ENCODE results near the gene FAM229A. TPM values are rescaled to one million over a fixed set of nuclear protein-coding genes. Genes with fewer than 3 reads are reported as not detected.

Gene FAM229A
- total RNA-seq, 5 donors from 2014 or later (not counting 1 experiment from before 2014, with no cell fraction given) = 27.0 to 43.0 (median 32.0) TPM

DNA sequence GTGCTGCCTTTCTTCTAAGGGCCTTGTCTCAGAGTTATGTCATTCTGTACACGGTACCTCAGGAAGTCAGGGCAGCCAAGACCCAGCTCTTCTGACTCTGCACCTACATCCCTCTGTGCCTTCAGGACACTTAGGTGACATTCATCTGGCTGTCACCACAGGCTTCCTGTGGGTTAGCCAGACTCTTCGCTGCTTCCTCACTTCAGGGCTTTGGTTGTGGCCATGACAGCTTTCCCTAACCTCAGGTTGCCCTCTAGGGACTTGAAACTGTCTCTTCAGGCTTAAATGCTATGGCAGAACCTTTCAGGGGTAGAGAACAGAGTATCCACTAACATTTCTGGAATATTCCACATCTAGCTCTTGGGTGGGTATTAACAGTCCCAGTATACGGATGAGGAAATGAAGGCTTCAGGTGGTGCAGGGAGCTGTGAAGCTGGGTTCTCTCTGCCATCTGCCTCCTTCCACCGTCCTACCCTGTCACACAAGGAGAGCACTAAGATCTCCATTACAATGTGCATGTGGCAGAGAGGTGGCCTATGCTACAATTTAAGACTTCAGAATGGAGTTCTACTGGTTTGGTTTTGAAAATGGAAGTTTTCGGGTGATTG, 10.0 kb upstream of the FAM229A start:
- Histone ChIP-seq H3K27ac (ENCODE audit: low read length) (no peak overlapping the region), H3K36me3 (ENCODE audit: control insufficient read depth in 2 of 2, extremely low read depth in 1 of 2, insufficient read depth in 1 of 2, low read length in 1 of 2) (peaks cover 7 to 60% of the 10 kb centered on the region in 2 donors), H3K27me3 (replicated peaks in 1 of 2; ENCODE audit: control insufficient read depth in 2 of 2, extremely low read depth in 1 of 2, insufficient read depth in 2 of 2, low read length in 1 of 2) (no peaks in the 10 kb centered on the region), H3K9me3 (no peaks in the 10 kb centered on the region), H3K4me1 (ENCODE audit: control insufficient read depth in 1 of 2, extremely low read depth in 1 of 2, insufficient read depth in 2 of 2, low read length in 2 of 2) (peaks cover 10 to 16% of the 10 kb centered on the region in 2 experiments), H3K4me3 (ENCODE audit: control insufficient read depth in 1 of 2, extremely low read depth in 1 of 2, low read length in 1 of 2) (no peak overlapping the region)
- H3K27me3 Mint-ChIP-seq = no peaks in the 10 kb centered on the region
- H3K36me3 Mint-ChIP-seq = peaks cover 30% of the 10 kb centered on the region
- H3K4me1 Mint-ChIP-seq = peaks cover 19 to 27% (median 21%) of the 10 kb centered on the region in 3 donors
- peak overlapping the region in 1 of 3 donors; percentile 2 for H3K4me3 Mint-ChIP-seq
- CTCF ChIA-PET = interaction anchor here (0.5 to 1.5 kb wide), 7 partner anchors 22 to 157 kb away, joined by 3 to 9 read pairs (median 3); partner anchors contain the start of genes BSDC1 (in 1 of the 2) and MARCKSL1 (in 1 of the 2)
- POLR2A ChIA-PET = interaction anchor here in 1 of 2 donors (0.6 to 1.3 kb wide), 3 partner anchors 22 to 37 kb away, joined by 3 to 7 read pairs (median 5); partner anchors contain the start of genes BSDC1 and MARCKSL1
- ATAC-seq (replicated peaks in 1 of 4) (peak; percentile 85 to 95 (median 92)), DNase-seq (peak; percentile 26 to 82 (median 50))
- no peaks in the 10 kb centered on the region for H3K9me3 Mint-ChIP-seq
- H3K27ac Mint-ChIP-seq = peak overlapping the region; percentile 60 to 68
- 0% methylated on average over 2 of the region's 5 CpGs for WGBS (ENCODE audit: insufficient coverage)

DNA sequence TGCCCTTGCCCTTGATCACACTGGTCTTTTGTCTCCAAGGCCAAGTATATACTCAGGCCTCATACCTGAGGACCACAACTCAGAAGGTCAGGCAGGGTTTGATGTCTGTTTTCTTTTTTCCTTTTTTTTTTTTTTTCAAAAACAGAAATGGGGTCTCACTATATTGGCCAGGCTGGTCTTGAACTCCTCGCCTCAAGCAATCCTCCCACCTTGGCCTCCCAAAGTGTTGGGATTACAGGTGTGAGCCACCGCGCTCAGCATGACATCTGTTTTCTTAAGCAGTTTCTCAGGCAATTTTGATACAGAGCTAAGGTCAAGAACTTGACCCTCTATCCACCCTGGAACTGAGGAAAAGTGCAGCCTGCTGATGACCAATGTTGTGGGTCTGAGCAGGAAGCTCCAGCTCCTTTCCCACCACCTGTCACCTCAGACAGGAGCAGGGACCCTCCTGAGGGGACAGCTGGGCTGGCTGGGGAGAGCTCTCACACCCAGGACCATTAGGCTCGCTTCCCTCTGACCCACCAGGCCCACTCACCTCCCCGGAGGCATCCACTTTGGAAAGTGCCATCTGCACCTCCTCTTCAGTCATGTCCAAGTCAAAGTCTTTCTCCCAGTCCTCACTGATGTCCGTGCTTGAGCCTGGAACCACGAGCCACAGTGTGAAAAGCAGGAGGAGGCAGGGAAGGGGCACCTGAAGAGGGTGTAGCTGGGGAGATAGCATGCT, 5.8 kb upstream of the FAM229A start:
- no peaks in the 10 kb centered on the region for H3K27me3 ChIP-seq (replicated peaks in 1 of 2; ENCODE audit: control insufficient read depth in 2 of 2, extremely low read depth in 1 of 2, insufficient read depth in 2 of 2, low read length in 1 of 2)
- peaks cover 10 to 16% of the 10 kb centered on the region in 2 experiments for H3K4me1 ChIP-seq (ENCODE audit: control insufficient read depth in 1 of 2, extremely low read depth in 1 of 2, insufficient read depth in 2 of 2, low read length in 2 of 2)
- H3K4me3 Mint-ChIP-seq = no peak overlapping the region
- no peak overlapping the region for H3K4me3 ChIP-seq (ENCODE audit: control insufficient read depth in 1 of 2, extremely low read depth in 1 of 2, low read length in 1 of 2)
- CTCF ChIA-PET = no interaction called here
- no peaks in the 10 kb centered on the region for H3K9me3 ChIP-seq
- H3K9me3 Mint-ChIP-seq = no peaks in the 10 kb centered on the region
- WGBS (ENCODE audit: insufficient coverage) = 83% methylated on average over 2 of the region's 7 CpGs
- peaks cover 12 to 57% of the 10 kb centered on the region in 2 donors for H3K36me3 ChIP-seq (ENCODE audit: control insufficient read depth in 2 of 2, extremely low read depth in 1 of 2, insufficient read depth in 1 of 2, low read length in 1 of 2)
- no peak for ATAC-seq (replicated peaks in 1 of 4)
- H3K36me3 Mint-ChIP-seq = peaks cover 31% of the 10 kb centered on the region
- no peak overlapping the region for H3K27ac Mint-ChIP-seq
- H3K27me3 Mint-ChIP-seq = no peaks in the 10 kb centered on the region
- no peak for DNase-seq
- H3K4me1 Mint-ChIP-seq = peaks cover 16 to 17% (median 17%) of the 10 kb centered on the region in 3 donors
- POLR2A ChIA-PET = interaction anchor here in 1 of 2 donors (0.5 to 0.8 kb wide), 3 partner anchors 20 to 223 kb away, joined by 3 to 9 read pairs (median 4); partner anchors contain the start of gene BSDC1
- H3K27ac ChIP-seq (ENCODE audit: low read length) = no peak overlapping the region

DNA sequence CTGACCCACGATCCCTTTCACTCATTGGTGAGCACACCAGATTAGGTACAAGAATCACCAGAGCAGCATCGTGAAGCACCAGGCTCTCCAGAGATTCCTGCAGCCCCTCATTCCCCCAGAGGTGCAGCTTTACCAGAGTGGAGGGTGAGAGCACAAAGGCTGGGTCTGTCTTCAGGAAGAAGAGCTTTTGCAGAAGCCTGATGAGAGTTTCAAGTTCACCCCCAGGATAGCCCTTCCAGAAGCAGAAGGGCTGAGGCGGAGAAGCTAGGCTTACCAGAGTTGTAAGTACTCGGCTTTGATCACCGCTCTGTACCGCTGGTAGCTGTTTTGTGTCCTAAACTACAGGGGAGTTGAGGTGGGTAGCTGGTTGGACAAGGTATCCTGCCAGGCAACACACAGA, 3.2 kb upstream of the FAM229A start:
- H3K4me3 Mint-ChIP-seq = no peak overlapping the region
- peaks cover 11 to 14% (median 13%) of the 10 kb centered on the region in 3 donors for H3K4me1 Mint-ChIP-seq
- H3K4me3 ChIP-seq (ENCODE audit: control insufficient read depth in 1 of 2, extremely low read depth in 1 of 2, low read length in 1 of 2) = no peak overlapping the region
- POLR2A ChIA-PET = interaction anchor here in 1 of 2 donors (1.1 kb wide), 1 partner anchor 29 kb away, joined by 5 read pairs; the partner anchor contains the start of gene MARCKSL1
- no peak for DNase-seq
- H3K4me1 ChIP-seq (ENCODE audit: control insufficient read depth in 1 of 2, extremely low read depth in 1 of 2, insufficient read depth in 2 of 2, low read length in 2 of 2) = peaks cover 3 to 17% of the 10 kb centered on the region in 2 experiments
- no peaks in the 10 kb centered on the region for H3K9me3 ChIP-seq
- H3K36me3 Mint-ChIP-seq = peaks cover 28% of the 10 kb centered on the region
- H3K36me3 ChIP-seq (ENCODE audit: control insufficient read depth in 2 of 2, extremely low read depth in 1 of 2, insufficient read depth in 1 of 2, low read length in 1 of 2) = peaks cover 8 to 54% of the 10 kb centered on the region in 2 donors
- H3K27me3 ChIP-seq (replicated peaks in 1 of 2; ENCODE audit: control insufficient read depth in 2 of 2, extremely low read depth in 1 of 2, insufficient read depth in 2 of 2, low read length in 1 of 2) = peaks cover 0 to 7% of the 10 kb centered on the region in 2 experiments
- peaks cover 0 to 6% of the 10 kb centered on the region in 2 donors for H3K27me3 Mint-ChIP-seq
- no peak for ATAC-seq (replicated peaks in 1 of 4)
- H3K27ac ChIP-seq (ENCODE audit: low read length) = no peak overlapping the region
- H3K27ac Mint-ChIP-seq = peak overlapping the region in 1 of 2 donors; percentile 43
- 83% methylated on average over 5 of the region's 6 CpGs for WGBS (ENCODE audit: insufficient coverage)
- CTCF ChIA-PET = interaction anchor here in 1 of 2 donors (0.6 to 0.8 kb wide), 2 partner anchors 126 to 193 kb away, joined by 3 to 4 read pairs; no protein-coding TSS in a partner anchor
- H3K9me3 Mint-ChIP-seq = no peaks in the 10 kb centered on the region

DNA sequence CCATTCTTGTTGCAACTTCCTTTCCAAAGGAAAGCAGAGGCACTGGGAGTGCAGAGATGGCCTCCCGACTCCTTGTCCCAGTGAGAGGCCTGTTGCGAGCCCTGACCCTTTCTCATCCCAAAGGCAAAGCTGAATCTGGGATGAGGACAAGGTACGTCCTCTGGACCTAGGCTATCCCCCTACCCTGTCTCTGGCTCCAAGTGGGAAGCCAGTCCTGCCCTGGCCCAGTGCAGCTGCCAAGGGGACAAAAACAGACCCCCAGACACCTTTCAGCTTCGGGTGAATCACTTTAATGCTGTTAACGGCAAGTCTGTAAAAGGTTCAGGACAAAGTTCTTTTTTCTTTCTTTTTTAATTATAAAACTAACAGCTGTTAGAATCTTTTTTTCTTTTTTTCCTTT, 2.6 kb upstream of the FAM229A start:
- DNase-seq (no peak), ATAC-seq (replicated peaks in 1 of 4) (no peak)
- no peaks in the 10 kb centered on the region for H3K9me3 Mint-ChIP-seq
- Histone ChIP-seq H3K27ac (ENCODE audit: low read length) (no peak overlapping the region), H3K4me1 (ENCODE audit: control insufficient read depth in 1 of 2, extremely low read depth in 1 of 2, insufficient read depth in 2 of 2, low read length in 2 of 2) (peaks cover 4 to 22% of the 10 kb centered on the region in 2 experiments), H3K36me3 (ENCODE audit: control insufficient read depth in 2 of 2, extremely low read depth in 1 of 2, insufficient read depth in 1 of 2, low read length in 1 of 2) (peaks cover 8 to 54% of the 10 kb centered on the region in 2 donors), H3K4me3 (ENCODE audit: control insufficient read depth in 1 of 2, extremely low read depth in 1 of 2, low read length in 1 of 2) (no peak overlapping the region), H3K27me3 (replicated peaks in 1 of 2; ENCODE audit: control insufficient read depth in 2 of 2, extremely low read depth in 1 of 2, insufficient read depth in 2 of 2, low read length in 1 of 2) (peaks cover 0 to 8% of the 10 kb centered on the region in 2 experiments), H3K9me3 (no peaks in the 10 kb centered on the region)
- 96% methylated on average over 3 of the region's 5 CpGs for WGBS (ENCODE audit: insufficient coverage)
- H3K27ac Mint-ChIP-seq = no peak overlapping the region
- H3K4me3 Mint-ChIP-seq = no peak overlapping the region
- peaks cover 0 to 6% of the 10 kb centered on the region in 2 donors for H3K27me3 Mint-ChIP-seq
- POLR2A ChIA-PET = interaction anchor here in 1 of 2 donors (0.6 kb wide), 1 partner anchor 64 kb away, joined by 3 read pairs; no protein-coding TSS in a partner anchor
- H3K36me3 Mint-ChIP-seq = peaks cover 28% of the 10 kb centered on the region
- H3K4me1 Mint-ChIP-seq = peaks cover 13 to 20% (median 17%) of the 10 kb centered on the region in 3 donors
- CTCF ChIA-PET = no interaction called here

DNA sequence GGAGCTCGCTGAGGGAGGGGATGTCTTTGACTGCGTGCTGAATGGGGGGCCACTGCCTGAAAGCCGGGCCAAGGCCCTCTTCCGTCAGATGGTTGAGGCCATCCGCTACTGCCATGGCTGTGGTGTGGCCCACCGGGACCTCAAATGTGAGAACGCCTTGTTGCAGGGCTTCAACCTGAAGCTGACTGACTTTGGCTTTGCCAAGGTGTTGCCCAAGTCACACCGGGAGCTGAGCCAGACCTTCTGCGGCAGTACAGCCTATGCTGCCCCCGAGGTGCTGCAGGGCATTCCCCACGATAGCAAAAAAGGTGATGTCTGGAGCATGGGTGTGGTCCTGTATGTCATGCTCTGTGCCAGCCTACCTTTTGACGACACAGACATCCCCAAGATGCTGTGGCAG, 1.4 kb upstream of the FAM229A start:
- 93% methylated on average over 10 of the region's 12 CpGs for WGBS (ENCODE audit: insufficient coverage)
- POLR2A ChIA-PET = no interaction called here
- Mint-ChIP-seq H3K9me3 (no peaks in the 10 kb centered on the region), H3K4me1 (peaks cover 19 to 30% (median 24%) of the 10 kb centered on the region in 3 donors), H3K27me3 (peaks cover 0 to 6% of the 10 kb centered on the region in 2 donors), H3K36me3 (peaks cover 23% of the 10 kb centered on the region), H3K27ac (no peak overlapping the region), H3K4me3 (peak overlapping the region in 1 of 3 donors; percentile 42)
- ATAC-seq (replicated peaks in 1 of 4) (no peak), DNase-seq (no peak)
- H3K4me1 ChIP-seq (ENCODE audit: control insufficient read depth in 1 of 2, extremely low read depth in 1 of 2, insufficient read depth in 2 of 2, low read length in 2 of 2) = peaks cover 8 to 29% of the 10 kb centered on the region in 2 experiments
- peaks cover 0 to 8% of the 10 kb centered on the region in 2 experiments for H3K27me3 ChIP-seq (replicated peaks in 1 of 2; ENCODE audit: control insufficient read depth in 2 of 2, extremely low read depth in 1 of 2, insufficient read depth in 2 of 2, low read length in 1 of 2)
- peaks cover 8 to 45% of the 10 kb centered on the region in 2 donors for H3K36me3 ChIP-seq (ENCODE audit: control insufficient read depth in 2 of 2, extremely low read depth in 1 of 2, insufficient read depth in 1 of 2, low read length in 1 of 2)
- no peak overlapping the region for H3K27ac ChIP-seq (ENCODE audit: low read length)
- H3K4me3 ChIP-seq (ENCODE audit: control insufficient read depth in 1 of 2, extremely low read depth in 1 of 2, low read length in 1 of 2) = no peak overlapping the region
- CTCF ChIA-PET = no interaction called here
- no peaks in the 10 kb centered on the region for H3K9me3 ChIP-seq

All from T-cell (primary cell).